Small intestine (tissue), 7 donors: ENCODE data around the gene TGIF1. TPM values are rescaled to one million over a fixed set of nuclear protein-coding genes. Genes with fewer than 3 reads are reported as not detected.

Experiments
- DNase-seq, 2 donors: peaks; one replicate each; pipeline versions ENCODE4 v3.0.0 to v3.0.0-alpha.2; 2013
- FAIRE-seq: peaks from 2 replicates; lab custom pipeline; 2012; peaks lifted over from hg19 to GRCh38; lab: Jason Lieb, UNC
- H3K27ac ChIP-seq, 3 donors: one replicate each; pipeline ENCODE4 v1.5.1; 2013; ENCODE audit warnings: low read length in 2 of 3, mild to moderate bottlenecking in 2 of 3, control low read depth in 1 of 3, inconsistent platforms in 1 of 3, low read depth in 1 of 3, moderate library complexity in 1 of 3
- H3K27me3 ChIP-seq, 3 donors: one replicate each; pipeline ENCODE4 v1.6.1; 2013; ENCODE audit warnings: low read length in 3 of 3, inconsistent platforms in 1 of 3; ENCODE audit not compliant: control insufficient read depth in 3 of 3, insufficient read depth in 3 of 3
- H3K36me3 ChIP-seq, 3 donors: one replicate each; pipeline ENCODE4 v1.6.1; 2013; ENCODE audit warnings: low read length in 3 of 3, inconsistent platforms in 1 of 3, low read depth in 1 of 3, mild to moderate bottlenecking in 1 of 3, moderate library complexity in 1 of 3; ENCODE audit not compliant: control insufficient read depth in 3 of 3, insufficient read depth in 2 of 3
- H3K4me1 ChIP-seq, 3 donors: one replicate each; pipeline ENCODE4 v1.6.1; 2013; ENCODE audit warnings: low read length in 2 of 3, inconsistent platforms in 1 of 3, low read depth in 1 of 3, mild to moderate bottlenecking in 1 of 3, moderate library complexity in 1 of 3; ENCODE audit not compliant: control insufficient read depth in 3 of 3, insufficient read depth in 2 of 3
- H3K4me3 ChIP-seq, 3 donors: one replicate each; pipeline ENCODE4 v1.5.1; 2013; ENCODE audit warnings: low read length in 3 of 3, control low read depth in 1 of 3, inconsistent platforms in 1 of 3, low read depth in 1 of 3, mild to moderate bottlenecking in 1 of 3, moderate library complexity in 1 of 3
- H3K9me3 ChIP-seq, 2 donors: one replicate each; pipeline ENCODE4 v1.6.1; 2013; ENCODE audit warnings: low read depth in 1 of 2, low read length in 1 of 2; ENCODE audit not compliant: control insufficient read depth in 2 of 2, insufficient read depth in 1 of 2
- WGBS, 3 donors: extraction: QIAGEN DNeasy Blood & Tissue Kit; methylation state at CpG; one replicate each; pipeline ENCODE4 v1.1.7; 2013; 5-methylcytosine and 5-hydroxymethylcytosine counted together
- polyA plus RNA-seq, 4 donors: library from polyadenylated mRNA; stranded (reverse) in 3 of 4; unstranded in 1 of 4; fragments of 200-250 nt in 3 of 4; fragments of 120-200 nt in 1 of 4; gene quantifications; one replicate each; pipeline versions ENCODE4 v1.2.1 to v1.2.3, GENCODE V29; 2013
- donor health status: healthy with polysubstance abuse.
- donor health status: control.
- donor health status: control.
- donor health status: Bipolar disorder and iron deficiency.
- donor health status: healthy.

The TGIF1 gene
- polyA plus RNA-seq, 4 donors = 20.0 to 73.0 (median 35.3) TPM

DNA sequence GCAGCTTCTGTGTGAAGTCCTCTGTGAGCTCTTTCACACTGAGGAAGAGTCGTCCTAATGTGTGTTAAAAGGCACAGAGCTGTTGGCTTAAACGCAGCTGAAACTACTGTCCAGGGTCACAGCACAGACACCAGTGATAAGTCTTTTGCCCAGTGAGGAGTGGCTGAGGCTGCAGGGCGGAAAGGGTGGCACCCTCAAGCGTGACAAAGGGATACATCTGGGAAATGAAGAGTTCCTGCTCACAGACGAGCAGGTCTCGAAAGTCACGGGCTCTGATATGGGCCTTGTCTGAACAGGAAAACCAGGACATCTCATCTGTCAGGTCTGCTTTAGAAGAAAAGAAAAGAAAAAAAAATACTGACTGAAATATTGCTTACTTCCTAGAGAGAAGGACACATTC, 36.5 kb downstream of the TGIF1 start:
- DNase-seq (no peak), FAIRE-seq (no peak)
- peaks cover 0 to 30% (median 0%) of the 10 kb centered on the region in 3 donors for H3K4me1 ChIP-seq
- no peaks in the 10 kb centered on the region for H3K36me3 ChIP-seq
- H3K9me3 ChIP-seq = no peaks in the 10 kb centered on the region
- H3K4me3 ChIP-seq = no peak overlapping the region
- 76 to 89% (median 79%) methylated on average over 7 of the region's 7 CpGs for WGBS, 3 donors
- peak overlapping the region in 1 of 3 donors; percentile 65 for H3K27ac ChIP-seq
- H3K27me3 ChIP-seq = no peaks in the 10 kb centered on the region

- H3K4me1 ChIP-seq = peaks cover 0 to 32% (median 0%) of the 10 kb centered on the region in 3 donors
- WGBS, 3 donors = 86 to 91% (median 86%) methylated on average over 6 of the region's 6 CpGs
Observed at GRCh38 chr18:3489462-3489861, 39.5 kb downstream of the TGIF1 start.

GRCh38 chr18:3491981-3492555, 42.1 kb downstream of the TGIF1 start:
- FAIRE-seq (no peak), DNase-seq (peak; percentile 40 to 70)
- H3K27ac ChIP-seq = peak overlapping the region in 1 of 3 donors; percentile 56
- 0 to 22% (median 11%) methylated on average over 1 of the region's 1 CpG for WGBS, 3 donors
- H3K4me3 ChIP-seq = no peak overlapping the region
- no peaks in the 10 kb centered on the region for H3K36me3 ChIP-seq
- no peaks in the 10 kb centered on the region for H3K27me3 ChIP-seq
- H3K4me1 ChIP-seq = peaks cover 0 to 11% (median 0%) of the 10 kb centered on the region in 3 donors
- H3K9me3 ChIP-seq = no peaks in the 10 kb centered on the region

More at GRCh38 chr18:3489462-3489861, 39.5 kb downstream of the TGIF1 start:
- Histone ChIP-seq H3K9me3 (no peaks in the 10 kb centered on the region), H3K4me3 (no peak overlapping the region), H3K27me3 (no peaks in the 10 kb centered on the region), H3K36me3 (no peaks in the 10 kb centered on the region), H3K27ac (no peak overlapping the region)
- DNase-seq (no peak), FAIRE-seq (no peak)

DNA sequence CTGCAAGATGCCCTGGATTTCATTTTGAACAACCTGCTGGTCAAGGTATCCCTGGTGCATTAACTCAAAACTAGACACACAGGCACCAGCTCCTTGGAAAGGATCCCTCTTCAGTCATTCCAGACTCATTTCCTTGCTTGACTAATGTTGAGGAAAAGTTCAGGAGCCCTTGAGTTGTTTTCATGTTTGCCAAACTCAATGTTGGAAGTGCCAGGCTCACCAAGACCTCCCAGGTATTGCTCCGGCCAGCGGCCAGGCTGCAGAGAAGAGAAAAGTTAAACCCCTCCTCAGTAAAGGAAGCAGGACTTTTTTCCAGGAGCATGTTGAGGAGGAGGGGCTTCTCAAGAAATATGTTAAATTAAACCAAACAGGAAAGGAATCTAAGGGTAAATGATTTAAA, 42.7 kb downstream of the TGIF1 start:
- no peak overlapping the region for H3K27ac ChIP-seq
- no peaks in the 10 kb centered on the region for H3K9me3 ChIP-seq
- peaks cover 0 to 11% (median 0%) of the 10 kb centered on the region in 3 donors for H3K4me1 ChIP-seq
- DNase-seq = no peak
- FAIRE-seq = no peak
- no peaks in the 10 kb centered on the region for H3K27me3 ChIP-seq
- H3K4me3 ChIP-seq = no peak overlapping the region
- WGBS, 3 donors = 94 to 100% (median 98%) methylated on average over 2 of the region's 2 CpGs
- H3K36me3 ChIP-seq = no peaks in the 10 kb centered on the region

DNA sequence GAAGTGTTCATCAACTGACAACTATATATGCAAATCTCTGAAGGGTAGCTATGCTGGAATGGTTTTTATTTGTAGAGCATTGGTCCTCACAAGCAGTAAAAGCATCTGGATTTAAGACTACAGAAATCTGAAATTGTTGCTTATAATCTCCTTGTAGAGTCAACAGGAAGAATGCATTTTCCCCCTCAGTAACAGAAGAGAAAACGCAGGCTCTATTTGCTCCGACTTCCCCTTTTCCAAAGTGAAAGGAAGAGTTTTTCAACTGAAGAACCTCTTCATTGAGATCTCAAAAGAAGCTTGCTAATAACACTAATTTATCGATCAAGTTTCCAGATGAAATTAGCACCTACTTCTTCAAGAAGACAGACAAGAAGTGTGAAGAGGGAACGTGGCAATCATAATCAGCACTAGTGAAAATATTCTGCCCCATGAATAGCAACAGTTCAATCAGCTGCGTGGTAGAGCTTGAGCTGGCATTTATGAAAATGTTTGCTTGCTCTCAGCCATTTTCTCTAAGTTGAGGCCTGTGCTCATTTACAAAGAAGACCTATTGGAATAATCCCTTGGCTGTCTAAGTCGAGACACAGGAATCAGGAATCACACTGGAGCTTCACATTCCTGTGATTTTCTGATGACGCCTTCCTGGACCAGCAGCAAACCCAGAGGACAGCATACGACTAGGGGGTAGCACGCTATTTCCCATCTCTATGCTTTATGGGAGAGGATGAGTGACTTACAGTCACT, 43.7 kb downstream of the TGIF1 start:
- Histone ChIP-seq H3K4me3 (no peak overlapping the region), H3K9me3 (no peaks in the 10 kb centered on the region), H3K36me3 (no peaks in the 10 kb centered on the region), H3K27ac (no peak overlapping the region), H3K4me1 (peaks cover 0 to 11% (median 0%) of the 10 kb centered on the region in 3 donors), H3K27me3 (no peaks in the 10 kb centered on the region)
- WGBS, 3 donors = 77 to 88% (median 85%) methylated on average over 9 of the region's 9 CpGs
- FAIRE-seq = no peak
- DNase-seq = no peak

- H3K27ac ChIP-seq = no peak overlapping the region
- DNase-seq = no peak
- H3K36me3 ChIP-seq = no peaks in the 10 kb centered on the region
- 85 to 92% (median 89%) methylated on average over 4 of the region's 4 CpGs for WGBS, 3 donors
- no peak overlapping the region for H3K4me3 ChIP-seq
- no peaks in the 10 kb centered on the region for H3K27me3 ChIP-seq
- H3K4me1 ChIP-seq = peaks cover 0 to 11% (median 0%) of the 10 kb centered on the region in 3 donors
- no peak for FAIRE-seq
- H3K9me3 ChIP-seq = no peaks in the 10 kb centered on the region
Observed at GRCh38 chr18:3494245-3494526, 44.2 kb downstream of the TGIF1 start.

GRCh38 chr18:3494569-3494968, 44.6 kb downstream of the TGIF1 start:
- 91 to 93% (median 92%) methylated on average over 5 of the region's 5 CpGs for WGBS, 3 donors

GRCh38 chr18:3495691-3496430, 45.9 kb downstream of the TGIF1 start:
- FAIRE-seq (peak; percentile 10), DNase-seq (no peak)
- H3K4me1 ChIP-seq = peaks cover 0 to 11% (median 5%) of the 10 kb centered on the region in 3 donors
- H3K27ac ChIP-seq = no peak overlapping the region
- no peak overlapping the region for H3K4me3 ChIP-seq
- peaks cover 0 to 10% (median 0%) of the 10 kb centered on the region in 3 donors for H3K27me3 ChIP-seq
- no peaks in the 10 kb centered on the region for H3K36me3 ChIP-seq
- H3K9me3 ChIP-seq = no peaks in the 10 kb centered on the region
- 79 to 88% (median 81%) methylated on average over 7 of the region's 7 CpGs for WGBS, 3 donors

More at GRCh38 chr18:3494569-3494968, 44.6 kb downstream of the TGIF1 start:
- Histone ChIP-seq H3K27me3 (peaks cover 0 to under 1% (median 0%) of the 10 kb centered on the region in 3 donors), H3K36me3 (no peaks in the 10 kb centered on the region), H3K4me1 (peaks cover 0 to 11% (median 2%) of the 10 kb centered on the region in 3 donors), H3K27ac (no peak overlapping the region), H3K4me3 (no peak overlapping the region), H3K9me3 (no peaks in the 10 kb centered on the region)
- FAIRE-seq (no peak), DNase-seq (no peak)
